Bronchial epithelial cell (primary cell): ENCODE data around the gene SERTAD2. TPM values are rescaled to one million over a fixed set of nuclear protein-coding genes. Genes with fewer than 3 reads are reported as not detected.
A peak's percentile ranks its signal among the peaks of the same experiment; 100 is the strongest.

Experiments used
- DNase-seq: peaks from one replicate; pipeline ENCODE4 v3.0.0-alpha.2; 2010; ENCODE audit warnings: low read depth
- FAIRE-seq: peaks from 2 replicates; lab custom pipeline; 2011; peaks lifted over from hg19 to GRCh38; lab: Jason Lieb, UNC
- H3K27me3 ChIP-seq: 2 replicates; pipeline ENCODE4 v1.5.1; 2011; ENCODE audit warnings: low read length; ENCODE audit not compliant: control insufficient read depth, insufficient read depth
- H3K36me3 ChIP-seq: 2 replicates; pipeline ENCODE4 v1.5.1; 2011; ENCODE audit warnings: low read length; ENCODE audit not compliant: control insufficient read depth, insufficient read depth
- H3K4me3 ChIP-seq: 2 replicates; pipeline ENCODE4 v1.5.1; 2011; ENCODE audit warnings: mild to moderate bottlenecking, low read depth, low read length, control low read depth
- CTCF ChIP-seq: IDR thresholded peaks from 2 replicates; pipeline ENCODE4 v1.5.1; 2011; ENCODE audit warnings: mild to moderate bottlenecking, moderate library complexity, low read length, control low read depth, inconsistent platforms; ENCODE audit not compliant: insufficient read depth, severe bottlenecking
- total RNA-seq: library from RNA; depleted of rRNA; stranded (reverse); fragments of >200 nt; gene quantifications from 2 replicates; pipeline ENCODE4 v1.2.1, GENCODE V29; 2014

The SERTAD2 gene
- total RNA-seq, 1 donor from 2014 or later = 4.2 TPM

GRCh38 chr2:64661741-64662169 lies 8.0 kb upstream of the SERTAD2 start:
- no peaks in the 10 kb centered on the region for H3K27me3 ChIP-seq
- H3K36me3 ChIP-seq = no peaks in the 10 kb centered on the region
- TF ChIP-seq CTCF = no peak
- FAIRE-seq (no peak), DNase-seq (peak; percentile 64)
- no peak overlapping the region for H3K4me3 ChIP-seq

- DNase-seq (no peak), FAIRE-seq (no peak)
- H3K4me3 ChIP-seq = no peak overlapping the region
- no peak for TF ChIP-seq CTCF
- H3K27me3 ChIP-seq = no peaks in the 10 kb centered on the region
- no peaks in the 10 kb centered on the region for H3K36me3 ChIP-seq
These were observed 5.5 kb upstream of the SERTAD2 start for GRCh38 chr2:64659252-64659651.

- H3K36me3 ChIP-seq = no peaks in the 10 kb centered on the region
- no peak for DNase-seq
- H3K4me3 ChIP-seq = no peak overlapping the region
- TF ChIP-seq CTCF = no peak
- no peak for FAIRE-seq
- no peaks in the 10 kb centered on the region for H3K27me3 ChIP-seq
These were observed 4.6 kb upstream of the SERTAD2 start for GRCh38 chr2:64658269-64658668.

GRCh38 chr2:64657411-64657810 lies 3.7 kb upstream of the SERTAD2 start:
- no peak for DNase-seq
- H3K27me3 ChIP-seq = no peaks in the 10 kb centered on the region
- no peak for FAIRE-seq
- no peak overlapping the region for H3K4me3 ChIP-seq
- H3K36me3 ChIP-seq = no peaks in the 10 kb centered on the region
- no peak for TF ChIP-seq CTCF

- Histone ChIP-seq H3K4me3 (no peak overlapping the region), H3K36me3 (no peaks in the 10 kb centered on the region), H3K27me3 (no peaks in the 10 kb centered on the region)
- FAIRE-seq (no peak), DNase-seq (no peak)
- no peak for TF ChIP-seq CTCF
These were observed 2.7 kb upstream of the SERTAD2 start for GRCh38 chr2:64656379-64656778.

- Histone ChIP-seq H3K36me3 (no peaks in the 10 kb centered on the region), H3K4me3 (no peak overlapping the region), H3K27me3 (no peaks in the 10 kb centered on the region)
- FAIRE-seq = no peak
- no peak for TF ChIP-seq CTCF
- DNase-seq = no peak
These were observed 2.2 kb upstream of the SERTAD2 start for GRCh38 chr2:64655873-64656272.
